Panc1 (cell line): Measurements from ENCODE around the gene AMFR. TPM values are rescaled to one million over a fixed set of nuclear protein-coding genes. Genes with fewer than 3 reads are reported as not detected.

ENCODE experiments used
- ATAC-seq: fragments of 200-7000 bp; cut with Tn5 transposase; 2 replicates; pipeline ENCODE4 v1.9.1; 2020; ENCODE audit warnings: mild to moderate bottlenecking, moderate library complexity
- BruUV-seq: library from RNA; stranded (reverse); fragments of 400-500 nt; replicated peaks from 2 replicates; lab custom pipeline; 2021; lab: Mats Ljungman, UMichigan
- CTCF ChIA-PET: fragments of 300-600 bp; sonication (Branson Sonifier 250); formaldehyde crosslinking; loops from one replicate; lab custom pipeline; 2022; ENCODE audit warnings: antibody characterized with exemption; lab: Charles Lee
- POLR2A ChIA-PET: fragments of 300-600 bp; sonication (Branson Sonifier 250); formaldehyde crosslinking; loops from one replicate; lab custom pipeline; 2022; ENCODE audit warnings: antibody characterized with exemption; lab: Charles Lee
- DNase-seq: peaks from one replicate; pipeline ENCODE4 v3.0.0-alpha.2; 2010; ENCODE audit warnings: low read depth, low spot score
- H3K27ac ChIP-seq: 2 replicates; pipeline ENCODE4 v1.5.1; 2011; ENCODE audit warnings: mild to moderate bottlenecking, low read length, inconsistent platforms
- H3K27me3 ChIP-seq: fragments of 200-500 bp; sonication (Bioruptor generic); 2 replicates; pipeline ENCODE4 v1.6.0; 2014; ENCODE audit warnings: low read length, inconsistent platforms; ENCODE audit not compliant: control insufficient read depth, insufficient read depth
- H3K36me3 ChIP-seq: fragments of 200-500 bp; sonication (Bioruptor generic); 2 replicates; pipeline ENCODE4 v1.5.1; 2014; ENCODE audit warnings: inconsistent platforms, mild to moderate bottlenecking, low read length, moderate library complexity; ENCODE audit not compliant: control insufficient read depth, insufficient read depth
- H3K4me1 ChIP-seq: 2 replicates; pipeline ENCODE4 v1.5.1; 2011; ENCODE audit warnings: inconsistent platforms, mild to moderate bottlenecking, low read length, moderate library complexity; ENCODE audit not compliant: control insufficient read depth, insufficient read depth
- H3K4me3 ChIP-seq, 2 experiments: 2 replicates each; pipeline ENCODE4 v1.5.1; 2011 to 2012; ENCODE audit warnings: low read depth in 2 of 2, low read length in 2 of 2, mild to moderate bottlenecking in 2 of 2, inconsistent platforms in 1 of 2, moderate library complexity in 1 of 2
- H3K9me3 ChIP-seq: fragments of 200-500 bp; sonication (Bioruptor generic); 2 replicates; pipeline ENCODE4 v1.5.1; 2014; ENCODE audit warnings: low read depth, mild to moderate bottlenecking, inconsistent platforms, low read length, moderate library complexity; ENCODE audit not compliant: control insufficient read depth, insufficient read depth
- POLR2AphosphoS5 ChIP-seq: IDR thresholded peaks from 2 replicates; pipeline ENCODE4 v1.6.1; 2012; ENCODE audit warnings: mild to moderate bottlenecking, low read depth, low read length, moderate library complexity
- SIN3A ChIP-seq: IDR thresholded peaks from 2 replicates; pipeline ENCODE4 v1.6.1; 2012; ENCODE audit warnings: low read depth, mild to moderate bottlenecking, low read length, moderate library complexity, borderline replicate concordance; ENCODE audit not compliant: insufficient read depth
- TCF7L2 ChIP-seq: IDR thresholded peaks from 2 replicates; pipeline ENCODE4 v1.6.1; 2011; ENCODE audit warnings: mild to moderate bottlenecking, low read depth, low read length, inconsistent platforms
- in situ Hi-C: cut with HindIII; loops from 2 replicates; pipeline ENCODE4 v1.10.0; 2016; ENCODE audit warnings: low sequenced_read_pairs, low pct_unique_long_range_greater_than_20kb
- intact Hi-C: fragments of 100-400 bp; cut with micrococcal nuclease; formaldehyde crosslinking; loops from one replicate; pipeline ENCODE4 v1.10.0; 2022; ENCODE audit not compliant: unreplicated experiment
- total RNA-seq: library from RNA; stranded (reverse); gene quantifications from one replicate; pipeline ENCODE4 v1.2.1, GENCODE V29; 2021; ENCODE audit not compliant: unreplicated experiment
- TF ChIP-seq, protein P1 (sequence below): fragments of 450-650 bp; IDR thresholded peaks from 2 replicates; pipeline ENCODE4 v1.5.1; 2017; ENCODE audit warnings: mild to moderate bottlenecking
- TF ChIP-seq, protein P2 (sequence below), 2 experiments: IDR thresholded peaks; 2 replicates each; pipeline ENCODE4 v1.6.1; 2011 to 2012; ENCODE audit warnings: low read depth in 2 of 2, control low read depth in 1 of 2, low read length in 1 of 2, mild to moderate bottlenecking in 1 of 2, moderate library complexity in 1 of 2; ENCODE audit not compliant: insufficient read depth in 1 of 2

Gene AMFR
- total RNA-seq, 1 experiment from 2014 or later = 89.6 TPM

DNA sequence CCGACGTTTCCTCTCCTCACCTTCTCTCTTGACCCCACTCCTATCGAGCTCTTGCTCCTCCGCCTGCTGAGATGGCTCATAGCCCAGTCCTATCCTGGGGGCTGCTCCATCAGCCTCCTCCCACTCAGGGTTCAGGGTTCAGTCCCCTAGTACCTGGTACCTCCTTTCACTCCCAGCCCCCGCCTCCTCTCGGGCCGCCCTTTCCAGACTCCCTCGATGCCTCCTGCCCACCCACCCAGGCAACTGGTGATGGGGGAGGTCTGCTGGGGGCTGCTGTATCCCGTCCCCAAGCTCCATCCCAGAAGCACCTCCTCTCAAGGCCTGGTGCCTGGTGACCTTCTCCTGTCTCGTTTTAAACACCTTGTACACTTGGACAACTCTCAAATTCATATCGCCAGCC is 93.9 kb downstream of the AMFR start:
- DNase-seq = no peak
- intact Hi-C loops = no loop called here
- ChIA-PET CTCF (no interaction called here), POLR2A (no interaction called here)
- no peak overlapping the region for H3K4me3 ChIP-seq
- H3K27me3 ChIP-seq = no peaks in the 10 kb centered on the region
- in situ Hi-C loops = no loop called here
- H3K9me3 ChIP-seq = no peaks in the 10 kb centered on the region
- no TSS peak for BruUV-seq
- H3K27ac ChIP-seq = no peak overlapping the region
- H3K4me1 ChIP-seq = no peaks in the 10 kb centered on the region
- ATAC-seq = no peak
- H3K36me3 ChIP-seq = no peaks in the 10 kb centered on the region
- TF ChIP-seq, protein P1, sequence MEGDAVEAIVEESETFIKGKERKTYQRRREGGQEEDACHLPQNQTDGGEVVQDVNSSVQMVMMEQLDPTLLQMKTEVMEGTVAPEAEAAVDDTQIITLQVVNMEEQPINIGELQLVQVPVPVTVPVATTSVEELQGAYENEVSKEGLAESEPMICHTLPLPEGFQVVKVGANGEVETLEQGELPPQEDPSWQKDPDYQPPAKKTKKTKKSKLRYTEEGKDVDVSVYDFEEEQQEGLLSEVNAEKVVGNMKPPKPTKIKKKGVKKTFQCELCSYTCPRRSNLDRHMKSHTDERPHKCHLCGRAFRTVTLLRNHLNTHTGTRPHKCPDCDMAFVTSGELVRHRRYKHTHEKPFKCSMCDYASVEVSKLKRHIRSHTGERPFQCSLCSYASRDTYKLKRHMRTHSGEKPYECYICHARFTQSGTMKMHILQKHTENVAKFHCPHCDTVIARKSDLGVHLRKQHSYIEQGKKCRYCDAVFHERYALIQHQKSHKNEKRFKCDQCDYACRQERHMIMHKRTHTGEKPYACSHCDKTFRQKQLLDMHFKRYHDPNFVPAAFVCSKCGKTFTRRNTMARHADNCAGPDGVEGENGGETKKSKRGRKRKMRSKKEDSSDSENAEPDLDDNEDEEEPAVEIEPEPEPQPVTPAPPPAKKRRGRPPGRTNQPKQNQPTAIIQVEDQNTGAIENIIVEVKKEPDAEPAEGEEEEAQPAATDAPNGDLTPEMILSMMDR = no peak
- TF ChIP-seq POLR2AphosphoS5 = no peak
- TF ChIP-seq SIN3A = no peak
- no peak for TF ChIP-seq TCF7L2
- TF ChIP-seq, protein P2, sequence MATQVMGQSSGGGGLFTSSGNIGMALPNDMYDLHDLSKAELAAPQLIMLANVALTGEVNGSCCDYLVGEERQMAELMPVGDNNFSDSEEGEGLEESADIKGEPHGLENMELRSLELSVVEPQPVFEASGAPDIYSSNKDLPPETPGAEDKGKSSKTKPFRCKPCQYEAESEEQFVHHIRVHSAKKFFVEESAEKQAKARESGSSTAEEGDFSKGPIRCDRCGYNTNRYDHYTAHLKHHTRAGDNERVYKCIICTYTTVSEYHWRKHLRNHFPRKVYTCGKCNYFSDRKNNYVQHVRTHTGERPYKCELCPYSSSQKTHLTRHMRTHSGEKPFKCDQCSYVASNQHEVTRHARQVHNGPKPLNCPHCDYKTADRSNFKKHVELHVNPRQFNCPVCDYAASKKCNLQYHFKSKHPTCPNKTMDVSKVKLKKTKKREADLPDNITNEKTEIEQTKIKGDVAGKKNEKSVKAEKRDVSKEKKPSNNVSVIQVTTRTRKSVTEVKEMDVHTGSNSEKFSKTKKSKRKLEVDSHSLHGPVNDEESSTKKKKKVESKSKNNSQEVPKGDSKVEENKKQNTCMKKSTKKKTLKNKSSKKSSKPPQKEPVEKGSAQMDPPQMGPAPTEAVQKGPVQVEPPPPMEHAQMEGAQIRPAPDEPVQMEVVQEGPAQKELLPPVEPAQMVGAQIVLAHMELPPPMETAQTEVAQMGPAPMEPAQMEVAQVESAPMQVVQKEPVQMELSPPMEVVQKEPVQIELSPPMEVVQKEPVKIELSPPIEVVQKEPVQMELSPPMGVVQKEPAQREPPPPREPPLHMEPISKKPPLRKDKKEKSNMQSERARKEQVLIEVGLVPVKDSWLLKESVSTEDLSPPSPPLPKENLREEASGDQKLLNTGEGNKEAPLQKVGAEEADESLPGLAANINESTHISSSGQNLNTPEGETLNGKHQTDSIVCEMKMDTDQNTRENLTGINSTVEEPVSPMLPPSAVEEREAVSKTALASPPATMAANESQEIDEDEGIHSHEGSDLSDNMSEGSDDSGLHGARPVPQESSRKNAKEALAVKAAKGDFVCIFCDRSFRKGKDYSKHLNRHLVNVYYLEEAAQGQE (IDR thresholded peaks at IDR 0.05; ENCODE audit: insufficient read depth in 1 of 2, low read depth in 2 of 2, low read length in 1 of 2) = no peak

DNA sequence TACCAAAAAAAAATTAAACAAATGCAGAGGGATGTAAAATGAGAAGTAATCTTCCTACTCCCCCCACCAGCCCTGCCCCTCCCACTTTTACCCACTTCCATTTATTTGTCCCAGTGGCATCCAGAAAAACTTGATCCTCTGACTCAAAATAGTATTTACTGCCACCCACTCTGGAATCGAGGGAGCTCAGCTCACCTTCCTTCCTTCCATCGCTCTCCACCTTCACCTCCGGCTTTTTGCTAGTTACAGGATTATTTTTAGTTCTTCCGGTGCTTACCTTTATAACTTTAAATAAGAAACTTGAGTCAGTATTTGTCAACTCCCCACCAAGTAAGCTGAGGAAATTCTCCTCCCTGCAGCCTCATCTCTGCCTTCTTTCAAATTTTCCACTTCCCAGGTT is 94.9 kb downstream of the AMFR start:
- no TSS peak for BruUV-seq
- no peak overlapping the region for H3K4me3 ChIP-seq
- in situ Hi-C loops = no loop called here
- no peak for ATAC-seq
- H3K27ac ChIP-seq = no peak overlapping the region
- H3K9me3 ChIP-seq = no peaks in the 10 kb centered on the region
- no peaks in the 10 kb centered on the region for H3K4me1 ChIP-seq
- intact Hi-C loops = no loop called here
- ChIA-PET POLR2A (no interaction called here), CTCF (interaction anchor here (0.5 to 0.6 kb wide), 2 partner anchors 31 to 52 kb away, joined by 3 read pairs; no protein-coding TSS in a partner anchor)
- no peaks in the 10 kb centered on the region for H3K36me3 ChIP-seq
- H3K27me3 ChIP-seq = no peaks in the 10 kb centered on the region
- TF ChIP-seq, protein P2 (IDR thresholded peaks at IDR 0.05; ENCODE audit: insufficient read depth in 1 of 2, low read depth in 2 of 2, low read length in 1 of 2) = no peak
- TF ChIP-seq TCF7L2 (no peak), SIN3A (no peak), POLR2AphosphoS5 (no peak)
- TF ChIP-seq, protein P1 = no peak
- no peak for DNase-seq
